Stimulated activated naive B cell treated with anti-CD40 and anti-IgM and Interleukin-4, amounts not matched to agents 10 μg/mL and 1 μg/mL and 100 μg/mL, for 72 hours (primary cell): ENCODE measurements around the gene PACSIN3.
A peak's percentile ranks its signal among the peaks of the same experiment; 100 is the strongest.

Experiments
- ATAC-seq, 2 donors: fragments of 150-1000 bp; cut with Tn5 transposase; replicated peaks; 2 replicates each; pipeline ENCODE4 v1.10.0; 2021; ENCODE audit warnings: moderate library complexity in 1 of 2
- DNase-seq: peaks from one replicate; pipeline ENCODE4 v3.0.0; 2021
- H3K27ac Mint-ChIP-seq: one replicate; pipeline ENCODE4 v1.8.0; 2022; ENCODE audit warnings: mild to moderate bottlenecking, mixed read lengths
- H3K27me3 Mint-ChIP-seq, 2 donors: one replicate each; pipeline ENCODE4 v1.8.0; 2022; ENCODE audit warnings: mixed read lengths in 2 of 2
- H3K36me3 Mint-ChIP-seq, 2 donors: one replicate each; pipeline ENCODE4 v1.8.0; 2022; ENCODE audit warnings: mixed read lengths in 2 of 2, mild to moderate bottlenecking in 1 of 2
- H3K4me1 Mint-ChIP-seq, 2 donors: one replicate each; pipeline ENCODE4 v1.8.0; 2022; ENCODE audit warnings: mixed read lengths in 2 of 2, mild to moderate bottlenecking in 1 of 2
- H3K4me3 Mint-ChIP-seq, 2 donors: one replicate each; pipeline ENCODE4 v1.8.0; 2022; ENCODE audit warnings: mild to moderate bottlenecking in 2 of 2, mixed read lengths in 2 of 2, moderate library complexity in 1 of 2
- H3K9me3 Mint-ChIP-seq, 2 donors: one replicate each; pipeline ENCODE4 v1.8.0; 2022; ENCODE audit warnings: mixed read lengths in 2 of 2, mild to moderate bottlenecking in 1 of 2

The PACSIN3 gene

DNA sequence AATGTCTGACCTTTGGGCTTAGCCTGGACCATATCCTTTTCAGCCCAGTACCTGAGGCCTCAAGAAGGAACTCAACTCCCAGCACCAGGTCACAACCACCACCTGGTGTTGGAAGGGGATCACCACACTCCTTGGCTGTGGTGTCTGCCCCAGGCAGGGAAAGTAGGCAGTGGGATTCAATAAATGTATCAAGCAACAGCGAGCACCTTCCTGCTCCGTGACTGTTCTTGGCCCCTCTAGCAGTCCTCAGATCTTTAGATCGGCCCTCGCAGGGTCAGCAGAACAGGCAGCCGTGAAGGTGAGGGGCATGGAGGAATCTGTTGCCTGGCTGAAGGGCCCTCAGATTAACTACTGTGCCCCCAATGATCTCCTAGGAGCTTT is 25.5 kb downstream of the PACSIN3 start:
- Mint-ChIP-seq H3K9me3 (no peaks in the 10 kb centered on the region), H3K4me1 (peaks cover 4 to 10% of the 10 kb centered on the region in 2 donors), H3K27ac (no peak overlapping the region), H3K27me3 (no peaks in the 10 kb centered on the region), H3K36me3 (peaks cover 37 to 53% of the 10 kb centered on the region in 2 donors), H3K4me3 (no peak overlapping the region)
- ATAC-seq (peak; percentile 6 to 10), DNase-seq (no peak)

DNA sequence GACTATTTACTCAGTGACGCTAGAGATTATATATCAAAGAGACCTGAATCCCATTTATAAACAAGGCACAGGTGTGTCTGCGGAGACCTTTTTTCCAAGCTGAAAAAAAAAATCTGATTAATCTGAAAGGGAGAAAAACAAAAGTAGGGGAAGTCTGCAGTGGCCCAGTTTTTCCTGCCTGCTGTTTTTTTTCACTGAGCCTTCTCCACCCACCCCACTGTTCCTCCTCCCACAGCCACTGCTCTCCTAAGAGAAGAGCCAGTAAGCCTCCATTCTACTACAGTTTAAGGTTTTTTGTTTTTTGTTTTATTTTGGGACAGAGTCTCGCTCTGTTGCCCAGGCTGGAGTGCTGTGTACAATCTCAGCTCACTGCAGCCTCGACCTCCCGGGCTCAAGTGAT is 28.0 kb downstream of the PACSIN3 start:
- H3K4me1 Mint-ChIP-seq = peaks cover 15 to 27% of the 10 kb centered on the region in 2 donors
- H3K27ac Mint-ChIP-seq = no peak overlapping the region

DNA sequence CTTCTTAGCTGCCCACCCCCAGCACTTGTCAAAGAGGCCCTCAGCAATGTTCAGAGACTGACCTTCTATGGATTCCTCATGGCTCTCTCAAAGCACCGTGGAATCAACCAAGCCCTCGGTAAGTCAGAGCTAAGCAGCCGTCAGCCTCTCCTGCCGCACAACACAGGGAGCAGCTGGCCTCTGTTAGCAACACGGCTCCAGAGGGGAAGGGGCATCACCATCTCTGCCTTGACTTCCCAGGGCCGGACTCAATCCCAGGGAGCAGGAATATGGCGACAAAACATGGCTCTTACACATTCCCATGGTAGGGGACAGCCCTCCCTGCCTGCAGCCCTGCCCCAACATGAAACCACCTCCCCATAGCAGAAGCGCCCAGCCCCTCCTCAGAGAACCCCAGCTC is 28.4 kb downstream of the PACSIN3 start:
- DNase-seq (no peak), ATAC-seq (no peak)
- H3K9me3 Mint-ChIP-seq = no peaks in the 10 kb centered on the region
- no peak overlapping the region for H3K4me3 Mint-ChIP-seq
- peaks cover 19 to 32% of the 10 kb centered on the region in 2 donors for H3K4me1 Mint-ChIP-seq
- no peaks in the 10 kb centered on the region for H3K27me3 Mint-ChIP-seq
- peak overlapping the region; percentile 4 for H3K27ac Mint-ChIP-seq
- peaks cover 23 to 53% of the 10 kb centered on the region in 2 donors for H3K36me3 Mint-ChIP-seq

More for the DNA sequence above, 28.0 kb downstream of the PACSIN3 start:
- DNase-seq (no peak), ATAC-seq (no peak)
- no peak overlapping the region for H3K4me3 Mint-ChIP-seq
- H3K9me3 Mint-ChIP-seq = no peaks in the 10 kb centered on the region
- no peaks in the 10 kb centered on the region for H3K27me3 Mint-ChIP-seq
- peaks cover 24 to 50% of the 10 kb centered on the region in 2 donors for H3K36me3 Mint-ChIP-seq

DNA sequence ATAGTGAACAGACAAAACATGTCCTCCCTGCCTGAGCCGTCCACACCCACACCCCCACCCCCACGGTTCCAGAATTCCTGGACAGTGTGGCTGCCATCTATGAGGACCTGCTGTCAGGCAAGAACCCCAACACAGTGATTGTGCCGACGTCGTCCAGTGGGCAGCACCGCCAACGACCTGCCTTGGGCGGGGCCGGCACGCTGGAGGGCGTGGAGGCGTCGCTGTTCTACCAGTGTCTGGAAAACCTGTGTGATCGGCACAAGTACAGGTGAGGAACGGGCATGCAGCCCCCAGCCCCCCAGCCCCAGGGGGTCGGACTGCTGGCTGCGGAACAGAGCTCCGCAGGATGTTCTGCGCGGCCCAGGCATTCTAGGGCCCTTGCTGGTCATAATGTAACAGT is 29.3 kb downstream of the PACSIN3 start:
- H3K36me3 Mint-ChIP-seq = peaks cover 22 to 46% of the 10 kb centered on the region in 2 donors
- no peak overlapping the region for H3K27ac Mint-ChIP-seq
- peaks cover 21 to 35% of the 10 kb centered on the region in 2 donors for H3K4me1 Mint-ChIP-seq
- no peaks in the 10 kb centered on the region for H3K27me3 Mint-ChIP-seq
- no peak overlapping the region for H3K4me3 Mint-ChIP-seq
- no peaks in the 10 kb centered on the region for H3K9me3 Mint-ChIP-seq
- ATAC-seq (no peak), DNase-seq (no peak)

DNA sequence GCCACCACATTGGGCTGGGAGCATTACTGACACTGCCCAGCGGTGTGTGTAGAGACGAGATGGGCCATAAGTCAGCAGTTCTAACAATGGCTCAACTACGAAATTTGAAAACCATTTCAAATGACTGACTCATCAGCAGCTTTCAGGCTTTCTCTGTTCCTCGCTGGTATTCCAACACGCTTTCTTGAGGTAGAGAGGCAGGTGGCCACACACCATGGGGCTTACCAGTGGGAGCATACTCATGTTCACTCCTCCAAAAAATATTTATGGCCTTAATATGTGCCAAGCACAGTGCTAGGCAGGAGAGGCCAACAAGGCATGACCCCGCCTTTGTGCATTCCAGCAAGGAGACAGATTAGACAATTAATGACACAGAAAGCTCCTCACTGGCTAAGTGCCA is 29.9 kb downstream of the PACSIN3 start:
- Mint-ChIP-seq H3K27me3 (no peaks in the 10 kb centered on the region), H3K4me1 (peaks cover 19 to 29% of the 10 kb centered on the region in 2 donors), H3K9me3 (no peaks in the 10 kb centered on the region), H3K4me3 (no peak overlapping the region), H3K27ac (no peak overlapping the region), H3K36me3 (peaks cover 19 to 45% of the 10 kb centered on the region in 2 donors)
- ATAC-seq (no peak), DNase-seq (no peak)

DNA sequence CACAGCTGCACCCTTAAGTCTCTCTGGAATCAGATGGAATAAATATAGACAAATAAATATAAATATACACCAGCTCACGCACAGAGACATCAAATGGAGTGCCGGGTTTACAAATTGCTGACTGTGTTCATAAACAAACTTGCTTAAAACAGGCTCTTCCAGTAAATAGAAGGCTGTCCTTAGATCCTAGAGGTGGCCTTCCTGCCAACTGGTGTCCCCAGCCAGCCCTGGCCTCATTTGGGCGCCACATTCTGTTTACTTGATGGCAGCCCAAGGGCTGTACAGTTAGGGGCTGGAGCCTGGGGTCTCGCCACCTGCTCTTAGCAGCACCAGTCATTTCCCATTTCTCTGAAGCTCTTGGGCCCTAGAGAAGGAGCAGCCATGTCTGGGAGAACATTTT is 30.4 kb downstream of the PACSIN3 start:
- Mint-ChIP-seq H3K4me1 (peaks cover 19 to 29% of the 10 kb centered on the region in 2 donors), H3K9me3 (no peaks in the 10 kb centered on the region), H3K36me3 (peaks cover 19 to 49% of the 10 kb centered on the region in 2 donors), H3K4me3 (no peak overlapping the region), H3K27me3 (no peaks in the 10 kb centered on the region), H3K27ac (no peak overlapping the region)
- ATAC-seq (no peak), DNase-seq (no peak)

DNA sequence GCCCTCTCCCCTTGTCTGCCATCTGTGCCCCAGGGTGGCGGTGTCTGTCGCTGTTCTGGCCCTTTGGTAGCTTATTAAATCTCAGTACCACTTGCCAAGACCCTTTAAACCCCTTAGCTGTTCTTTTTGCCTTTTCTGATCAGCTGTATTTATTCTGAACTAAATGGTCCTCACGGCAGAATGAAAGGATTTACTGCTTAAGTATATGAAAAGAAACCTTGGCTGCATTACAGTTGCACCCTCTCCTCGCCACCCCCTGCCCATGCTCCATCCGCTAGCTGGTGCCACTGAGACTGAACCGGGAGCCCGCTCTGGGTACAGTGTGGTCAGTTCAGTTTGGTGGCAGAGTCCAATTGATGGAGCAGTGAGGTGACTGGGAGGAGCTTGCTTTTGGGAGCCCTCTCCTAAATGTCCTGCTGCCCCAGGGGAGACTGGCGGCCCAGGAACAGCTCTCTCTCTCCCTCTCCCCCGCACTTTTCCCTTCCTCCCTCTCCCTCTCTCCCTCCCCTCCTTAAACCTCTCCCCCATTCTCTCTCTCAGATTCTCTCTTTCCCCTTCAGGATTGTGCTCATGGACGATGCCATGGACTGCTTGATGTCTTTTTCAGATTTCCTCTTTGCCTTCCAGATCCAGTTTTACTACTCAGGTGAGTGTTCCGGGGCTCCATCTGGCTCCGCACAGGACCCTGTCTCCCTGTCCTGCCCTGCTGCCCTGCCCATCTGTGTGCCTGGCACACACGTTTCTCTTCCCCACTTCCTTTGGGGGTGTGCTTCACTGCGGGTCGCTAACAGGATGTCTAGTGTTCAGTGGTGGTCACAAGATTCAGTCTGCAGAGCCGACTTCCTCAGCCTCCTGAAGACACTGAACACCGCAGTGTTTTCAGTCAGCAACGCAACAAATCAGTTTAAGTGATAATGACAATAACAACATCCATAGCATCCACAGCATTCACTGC is 31.3 kb downstream of the PACSIN3 start:
- peaks cover 19 to 29% of the 10 kb centered on the region in 2 donors for H3K4me1 Mint-ChIP-seq
- H3K27me3 Mint-ChIP-seq = no peaks in the 10 kb centered on the region
- H3K27ac Mint-ChIP-seq = peak overlapping the region; percentile 1
- ATAC-seq = peak; percentile 45 to 49
- H3K9me3 Mint-ChIP-seq = no peaks in the 10 kb centered on the region
- peaks cover 16 to 48% of the 10 kb centered on the region in 2 donors for H3K36me3 Mint-ChIP-seq
- no peak for DNase-seq
- H3K4me3 Mint-ChIP-seq = no peak overlapping the region

DNA sequence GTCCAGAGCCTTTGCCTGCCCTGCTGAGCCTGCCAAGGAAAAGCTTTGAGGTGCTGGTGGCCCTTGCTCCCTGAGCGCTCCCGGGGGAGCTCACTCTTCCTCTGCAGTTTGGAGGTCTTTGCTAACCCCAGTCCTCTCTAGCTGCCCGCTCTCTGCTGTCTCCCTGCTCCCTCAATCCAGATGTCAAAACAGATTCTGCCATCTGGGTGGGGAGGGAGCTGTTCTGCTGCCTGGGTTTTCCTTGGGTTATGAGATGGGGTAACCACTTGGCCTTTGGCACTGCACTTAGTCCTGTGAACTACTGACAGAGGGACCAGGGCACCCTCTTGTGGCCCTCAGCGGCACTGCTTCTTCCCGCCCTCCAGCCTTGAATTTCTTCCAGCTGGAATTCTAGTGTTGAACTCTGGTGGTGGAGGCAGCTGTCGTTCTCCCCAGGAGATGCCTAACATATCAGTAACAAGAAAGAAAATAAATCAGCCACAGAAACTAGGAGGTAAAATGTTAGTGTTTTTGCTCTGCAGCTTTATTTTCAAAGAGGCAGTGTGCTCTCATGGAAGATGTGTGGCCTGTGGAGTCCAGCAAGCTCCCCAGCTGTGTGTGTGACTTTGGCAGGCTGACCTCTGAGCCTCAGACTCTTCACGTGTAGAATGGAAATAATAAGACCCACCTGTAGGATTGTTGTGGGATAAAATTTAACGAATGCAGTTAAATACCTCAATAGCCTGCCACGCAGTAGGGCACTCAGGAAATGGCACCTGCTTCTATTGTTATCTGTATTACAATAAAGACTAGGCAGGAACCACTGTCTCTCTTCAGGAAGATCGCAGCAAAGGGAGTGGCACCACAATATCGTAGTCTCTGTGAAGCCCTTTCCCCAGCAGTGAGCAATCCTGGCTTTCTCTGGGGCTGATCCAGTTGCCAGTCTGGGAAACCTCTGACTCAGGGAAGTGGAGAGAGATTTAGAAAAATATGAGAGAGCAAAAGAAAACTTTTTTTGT is 33.0 kb downstream of the PACSIN3 start:
- peak; percentile 70 to 76 for ATAC-seq

DNA sequence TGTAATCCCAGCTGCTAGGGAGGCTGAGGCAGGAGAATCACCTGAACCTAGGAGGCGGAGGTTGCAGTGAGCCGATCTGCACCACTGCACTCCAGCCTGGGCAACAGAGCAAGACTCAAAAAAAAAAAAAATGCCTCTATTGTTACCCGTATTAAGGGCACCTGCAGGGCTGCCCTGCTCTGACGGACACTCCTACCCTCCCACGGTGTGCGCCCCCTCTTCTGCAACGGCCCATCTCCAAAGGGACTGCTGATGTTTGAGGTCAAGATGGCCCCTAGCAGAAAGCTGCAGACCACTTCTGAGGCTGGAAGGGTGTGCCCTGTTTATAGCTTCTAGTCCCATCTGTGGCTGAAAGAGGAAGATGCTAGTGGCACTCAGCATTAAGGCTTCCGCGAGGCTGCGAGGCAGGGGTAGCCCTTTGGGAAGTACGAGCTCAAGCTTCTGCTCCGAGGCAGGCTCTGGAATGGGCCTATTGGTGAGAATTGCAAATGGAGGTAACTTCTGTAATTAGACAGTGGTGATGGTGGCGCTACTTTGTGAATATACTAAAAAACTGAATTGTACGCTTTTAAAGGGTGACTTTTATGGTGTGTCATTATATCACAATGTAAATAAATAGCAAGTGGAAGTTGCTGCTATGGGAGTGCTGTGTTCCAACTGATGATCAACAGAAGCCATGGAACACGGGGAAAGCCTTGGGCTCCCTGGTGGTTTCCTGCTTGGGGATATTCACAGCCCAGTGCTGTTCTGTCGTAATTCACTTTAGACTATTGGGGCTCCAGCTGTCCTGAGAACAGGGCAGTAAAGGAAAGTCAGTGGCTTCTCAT is 33.9 kb downstream of the PACSIN3 start:
- Mint-ChIP-seq H3K36me3 (peaks cover 11 to 42% of the 10 kb centered on the region in 2 donors), H3K4me3 (no peak overlapping the region), H3K9me3 (no peaks in the 10 kb centered on the region), H3K27me3 (no peaks in the 10 kb centered on the region), H3K27ac (no peak overlapping the region), H3K4me1 (peaks cover 19 to 29% of the 10 kb centered on the region in 2 donors)
- no peak for DNase-seq
- peak in 1 of 2 donors; percentile 32 for ATAC-seq

More for the DNA sequence above, 33.0 kb downstream of the PACSIN3 start:
- Mint-ChIP-seq H3K9me3 (no peaks in the 10 kb centered on the region), H3K4me3 (no peak overlapping the region), H3K27me3 (no peaks in the 10 kb centered on the region), H3K4me1 (peaks cover 19 to 29% of the 10 kb centered on the region in 2 donors), H3K36me3 (peaks cover 13 to 39% of the 10 kb centered on the region in 2 donors), H3K27ac (no peak overlapping the region)
- peak; percentile 22 for DNase-seq

DNA sequence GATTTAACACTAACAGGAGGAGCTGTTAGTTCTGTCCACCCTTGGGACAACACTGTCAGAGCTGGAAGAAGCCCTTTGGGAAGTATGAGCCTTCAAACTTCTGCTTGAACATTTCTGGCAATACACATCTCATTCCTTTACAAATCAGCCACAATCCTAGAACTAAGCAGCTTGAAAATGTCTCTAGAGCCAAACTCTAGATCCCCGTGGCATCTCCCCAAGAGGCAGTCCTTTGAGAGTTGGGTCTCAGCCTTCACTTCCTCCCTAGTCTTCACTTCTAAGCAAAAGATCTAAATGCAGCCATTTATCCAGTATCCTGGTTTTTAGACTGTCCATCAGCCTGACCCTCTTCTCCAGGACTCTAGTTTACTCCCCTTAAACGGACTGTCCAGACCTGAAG is 36.5 kb downstream of the PACSIN3 start:
- no peak for ATAC-seq
- H3K4me1 Mint-ChIP-seq = peaks cover 13 to 20% of the 10 kb centered on the region in 2 donors
- no peaks in the 10 kb centered on the region for H3K9me3 Mint-ChIP-seq
- H3K36me3 Mint-ChIP-seq = peaks cover 5 to 31% of the 10 kb centered on the region in 2 donors
- no peak overlapping the region for H3K27ac Mint-ChIP-seq
- no peaks in the 10 kb centered on the region for H3K27me3 Mint-ChIP-seq
- no peak overlapping the region for H3K4me3 Mint-ChIP-seq
- DNase-seq = no peak

DNA sequence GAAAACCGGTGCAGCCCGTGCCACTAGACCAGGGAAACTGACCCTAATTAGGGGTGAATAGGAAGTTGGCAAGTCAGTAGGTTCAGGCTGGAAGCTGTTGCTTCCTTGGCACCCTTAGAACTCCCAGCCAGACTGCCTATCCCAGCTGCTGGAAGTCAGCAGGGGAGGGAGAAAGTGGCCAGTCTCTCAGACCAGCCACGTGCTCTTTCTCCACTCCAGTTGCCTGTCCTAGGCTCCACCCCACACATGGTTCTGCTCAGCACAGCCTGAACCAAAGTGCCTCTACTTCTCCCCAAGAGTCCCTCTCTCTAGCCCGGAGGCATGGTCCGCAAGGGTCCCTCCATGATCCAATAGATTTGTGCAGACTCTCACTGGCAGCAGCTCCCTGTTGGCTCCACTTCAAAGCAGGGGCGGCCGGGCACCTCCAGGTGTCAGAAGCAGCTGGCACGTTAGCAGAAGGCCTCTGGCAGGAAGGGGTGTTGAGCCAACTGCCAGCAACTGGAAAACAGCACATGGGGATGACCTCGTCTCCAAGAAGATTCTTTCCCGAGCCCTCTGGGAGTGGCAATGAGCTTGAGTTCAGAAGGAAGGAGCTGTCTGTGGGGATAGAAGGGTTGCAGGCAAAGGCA is 37.2 kb downstream of the PACSIN3 start:
- Mint-ChIP-seq H3K9me3 (no peaks in the 10 kb centered on the region), H3K27ac (no peak overlapping the region), H3K27me3 (no peaks in the 10 kb centered on the region), H3K4me3 (no peak overlapping the region), H3K36me3 (peaks cover 5 to 26% of the 10 kb centered on the region in 2 donors), H3K4me1 (peaks cover 8 to 13% of the 10 kb centered on the region in 2 donors)
- ATAC-seq (no peak), DNase-seq (no peak)

DNA sequence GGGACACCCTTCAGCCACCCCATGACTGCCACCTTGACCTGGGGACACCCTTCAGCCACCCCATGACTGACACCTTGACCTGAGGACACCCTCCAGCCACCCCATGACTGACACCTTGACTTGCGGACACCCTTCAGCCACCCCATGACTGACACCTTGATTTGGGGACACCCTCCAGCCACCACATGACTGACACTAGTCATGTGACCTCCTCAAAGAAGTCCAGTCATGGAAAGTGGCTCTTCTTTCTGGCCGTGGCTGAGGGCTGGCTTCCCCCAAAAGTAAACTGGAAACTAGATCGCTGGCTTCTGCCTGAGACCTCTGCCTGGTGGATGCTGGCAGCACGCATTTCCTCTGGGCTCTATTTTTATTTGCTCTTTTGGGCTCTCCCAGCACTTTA is 38.0 kb downstream of the PACSIN3 start:
- Mint-ChIP-seq H3K4me3 (no peak overlapping the region), H3K4me1 (peaks cover 7 to 12% of the 10 kb centered on the region in 2 donors), H3K27me3 (no peaks in the 10 kb centered on the region), H3K36me3 (peaks cover 5 to 24% of the 10 kb centered on the region in 2 donors), H3K27ac (no peak overlapping the region), H3K9me3 (no peaks in the 10 kb centered on the region)
- no peak for ATAC-seq
- no peak for DNase-seq

DNA sequence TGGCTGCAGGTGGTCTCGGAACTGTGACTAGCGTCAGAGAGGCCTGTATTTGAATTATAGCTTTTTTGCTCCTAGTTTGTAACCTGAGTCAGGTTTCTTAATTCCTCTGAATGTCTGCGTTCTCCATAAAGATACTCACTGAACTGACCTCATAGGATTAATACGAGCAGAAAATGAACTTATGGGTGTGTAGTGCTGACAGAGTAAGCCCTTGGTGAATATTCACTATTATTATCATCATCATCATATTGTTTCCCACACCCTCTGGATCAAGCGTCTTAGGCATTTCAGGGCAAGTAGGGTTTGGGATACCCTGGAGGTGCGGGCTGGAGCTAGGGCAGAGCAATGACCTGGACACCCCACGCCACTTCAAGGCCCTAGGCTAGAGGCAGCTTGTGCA is 38.6 kb downstream of the PACSIN3 start:
- H3K27ac Mint-ChIP-seq = no peak overlapping the region
- ATAC-seq (no peak), DNase-seq (no peak)
- H3K4me1 Mint-ChIP-seq = peaks cover 4 to 6% of the 10 kb centered on the region in 2 donors
- H3K27me3 Mint-ChIP-seq = no peaks in the 10 kb centered on the region
- peaks cover 5 to 20% of the 10 kb centered on the region in 2 donors for H3K36me3 Mint-ChIP-seq
- H3K9me3 Mint-ChIP-seq = no peaks in the 10 kb centered on the region
- no peak overlapping the region for H3K4me3 Mint-ChIP-seq
